H1 (cell line): Measurements from ENCODE around the gene HBB. TPM values are rescaled to one million over a fixed set of nuclear protein-coding genes. Genes with fewer than 3 reads are reported as not detected.

Source experiments
- CTCF ChIA-PET: fragments of 300-600 bp; sonication (Branson Sonifier 250); formaldehyde crosslinking; loops from one replicate; lab custom pipeline; 2021; ENCODE audit not compliant: partially characterized antibody; lab: Charles Lee
- POLR2A ChIA-PET: fragments of 300-600 bp; sonication (Branson Sonifier 250); formaldehyde crosslinking; loops from one replicate; lab custom pipeline; 2021; ENCODE audit warnings: inconsistent platforms; ENCODE audit not compliant: partially characterized antibody; lab: Charles Lee
- DNase-seq, 2 experiments: peaks; one replicate each; pipeline versions ENCODE4 v3.0.0 to v3.0.0-alpha.2; 2010 to 2022; ENCODE audit warnings: low spot score in 2 of 2, low read depth in 1 of 2, mixed read lengths in 1 of 2
- FAIRE-seq: peaks from 2 replicates; lab custom pipeline; 2011; peaks lifted over from hg19 to GRCh38; lab: Jason Lieb, UNC
- H2AFZ ChIP-seq: 2 replicates; pipeline ENCODE4 v1.8.1; 2012; ENCODE audit warnings: low read length, inconsistent platforms
- H2AK5ac ChIP-seq: 2 replicates; pipeline ENCODE4 v1.6.1; 2013; ENCODE audit warnings: low read depth, low read length
- H2BK120ac ChIP-seq: replicated peaks from 2 replicates; pipeline ENCODE3; 2013; ENCODE audit warnings: low read depth, low read length, inconsistent platforms
- H2BK12ac ChIP-seq: 2 replicates; pipeline ENCODE4 v1.6.1; 2013; ENCODE audit warnings: low read depth, low read length
- H2BK15ac ChIP-seq: 2 replicates; pipeline ENCODE4 v1.6.1; 2013; ENCODE audit warnings: low read length
- H2BK20ac ChIP-seq: 2 replicates; pipeline ENCODE4 v1.6.1; 2013; ENCODE audit warnings: low read length
- H2BK5ac ChIP-seq: 2 replicates; pipeline ENCODE4 v1.6.1; 2013; ENCODE audit warnings: low read depth, low read length
- H3K14ac ChIP-seq: 2 replicates; pipeline ENCODE4 v1.6.1; 2013; ENCODE audit warnings: inconsistent platforms; ENCODE audit not compliant: insufficient read length
- H3K18ac ChIP-seq: 2 replicates; pipeline ENCODE4 v1.6.1; 2013; ENCODE audit warnings: low read length; ENCODE audit errors: extremely low read depth
- H3K23ac ChIP-seq: 2 replicates; pipeline ENCODE4 v1.6.1; 2013; ENCODE audit warnings: inconsistent platforms; ENCODE audit not compliant: insufficient read length
- H3K23me2 ChIP-seq: 2 replicates; pipeline ENCODE4 v1.6.1; 2013; ENCODE audit warnings: low read depth, low read length
- H3K27ac ChIP-seq: 2 replicates; pipeline ENCODE4 v1.6.1; 2011; ENCODE audit warnings: low read depth, low read length, inconsistent platforms
- H3K27me3 ChIP-seq, 4 experiments: replicated peaks in 1 of 4; 1 replicate in 1 of 4; 2 replicates in 3 of 4; pipeline versions ENCODE4 v1.6.1 to v1.8.1; 2011 to 2013; ENCODE audit warnings: low read length in 3 of 4, mild to moderate bottlenecking in 3 of 4, inconsistent platforms in 2 of 4, mixed read lengths in 2 of 4, moderate library complexity in 1 of 4; ENCODE audit not compliant: control insufficient read depth in 3 of 4, insufficient read depth in 3 of 4; ENCODE audit errors: extremely low read depth in 1 of 4
- H3K36me3 ChIP-seq, 4 experiments: 2 replicates each; pipeline versions ENCODE4 v1.6.1 to v1.8.1; 2011 to 2013; ENCODE audit warnings: mild to moderate bottlenecking in 4 of 4, low read length in 3 of 4, moderate library complexity in 2 of 4, control low read depth in 1 of 4, inconsistent platforms in 1 of 4; ENCODE audit not compliant: insufficient read depth in 4 of 4, control insufficient read depth in 2 of 4
- H3K4ac ChIP-seq: replicated peaks from 2 replicates; pipeline ENCODE3; 2013; ENCODE audit warnings: low read length, low read depth, mixed read lengths, inconsistent platforms; ENCODE audit not compliant: insufficient read length
- H3K4me1 ChIP-seq, 4 experiments: replicated peaks in 1 of 4; 1 replicate in 1 of 4; 2 replicates in 3 of 4; pipeline versions ENCODE4 v1.6.1 to v1.8.1; 2011 to 2013; ENCODE audit warnings: low read length in 3 of 4, inconsistent platforms in 2 of 4, mixed read lengths in 1 of 4; ENCODE audit not compliant: insufficient read depth in 4 of 4, control insufficient read depth in 3 of 4
- H3K4me2 ChIP-seq, 2 experiments: 2 replicates each; pipeline versions ENCODE4 v1.6.1 to v1.8.1; 2011 to 2013; ENCODE audit warnings: low read depth in 2 of 2, low read length in 2 of 2, control low read depth in 1 of 2, inconsistent platforms in 1 of 2, mild to moderate bottlenecking in 1 of 2; ENCODE audit not compliant: insufficient read depth in 1 of 2
- H3K4me3 ChIP-seq, 4 experiments: fragments of 200-600, 300-600 bp in 1 of 4; sonication (generic), shearing (Covaris generic), sonication (Bioruptor Twin) in 1 of 4; 2 replicates each; pipeline versions ENCODE4 v1.5.1 to v1.8.1; 2011 to 2016; ENCODE audit warnings: low read length in 4 of 4, low read depth in 3 of 4, control low read depth in 2 of 4, inconsistent platforms in 2 of 4, mild to moderate bottlenecking in 2 of 4, mixed read lengths in 1 of 4, moderate library complexity in 1 of 4; ENCODE audit not compliant: insufficient read depth in 2 of 4; ENCODE audit errors: extremely low read depth in 1 of 4
- H3K56ac ChIP-seq: replicated peaks from 2 replicates; pipeline ENCODE3; 2013; ENCODE audit warnings: low read depth, mild to moderate bottlenecking, mixed read lengths, low read length, inconsistent platforms; ENCODE audit not compliant: insufficient read length
- H3K79me1 ChIP-seq: 2 replicates; pipeline ENCODE4 v1.6.1; 2013; ENCODE audit warnings: low read depth, low read length, control low read depth
- H3K79me2 ChIP-seq, 2 experiments: 2 replicates each; pipeline versions ENCODE4 v1.6.1 to v1.8.1; 2012 to 2013; ENCODE audit warnings: low read length in 2 of 2, mild to moderate bottlenecking in 2 of 2, inconsistent platforms in 1 of 2; ENCODE audit not compliant: insufficient read depth in 2 of 2, control insufficient read depth in 1 of 2
- H3K9ac ChIP-seq, 4 experiments: replicated peaks in 1 of 4; 1 replicate in 1 of 4; 2 replicates in 3 of 4; pipeline versions ENCODE4 v1.6.1 to v1.8.1; 2011 to 2013; ENCODE audit warnings: low read depth in 3 of 4, low read length in 3 of 4, control low read depth in 2 of 4, mild to moderate bottlenecking in 2 of 4, moderate library complexity in 2 of 4, inconsistent platforms in 1 of 4; ENCODE audit errors: extremely low read depth in 1 of 4
- H3K9me3 ChIP-seq, 2 experiments: 2 replicates each; pipeline versions ENCODE4 v1.6.1 to v1.8.1; 2012 to 2013; ENCODE audit warnings: mild to moderate bottlenecking in 2 of 2, moderate library complexity in 2 of 2, control low read depth in 1 of 2, inconsistent platforms in 1 of 2, low read depth in 1 of 2, low read length in 1 of 2, mixed read lengths in 1 of 2; ENCODE audit not compliant: insufficient read depth in 2 of 2
- H4K20me1 ChIP-seq, 2 experiments: replicated peaks in 1 of 2; 2 replicates each; pipeline versions ENCODE3 to v1.8.1; 2011 to 2013; ENCODE audit warnings: inconsistent platforms in 2 of 2, low read length in 2 of 2, mild to moderate bottlenecking in 1 of 2; ENCODE audit not compliant: insufficient read depth in 2 of 2, control insufficient read depth in 1 of 2
- H4K5ac ChIP-seq: 2 replicates; pipeline ENCODE4 v1.6.1; 2013; ENCODE audit warnings: low read length, low read depth, mixed read lengths, inconsistent platforms; ENCODE audit not compliant: insufficient read length
- H4K8ac ChIP-seq: 2 replicates; pipeline ENCODE4 v1.8.0; 2013; ENCODE audit warnings: mild to moderate bottlenecking, moderate library complexity, low read length, inconsistent platforms; ENCODE audit not compliant: insufficient read depth; ENCODE audit errors: extremely low read depth
- H4K91ac ChIP-seq: replicated peaks from 2 replicates; pipeline ENCODE3; 2013; ENCODE audit warnings: low read length, mixed read lengths, inconsistent platforms; ENCODE audit not compliant: insufficient read length
- EGR1 ChIP-seq: IDR thresholded peaks from 2 replicates; pipeline ENCODE4 v1.6.1; 2011; ENCODE audit warnings: low read depth, low read length, borderline replicate concordance
- WGBS, 2 experiments: shearing (Covaris generic) in 1 of 2; methylation state at CpG; one replicate each; pipeline versions ENCODE4 v1.1.6 to v1.1.7; 2013 to 2015; ENCODE audit warnings: low lambda C conversion rate in 2 of 2, mixed read lengths in 2 of 2, inconsistent platforms in 1 of 2, low coverage in 1 of 2, missing lambda C conversion rate in 1 of 2; ENCODE audit not compliant: insufficient replicate concordance in 2 of 2, insufficient coverage in 1 of 2, insufficient read length in 1 of 2; ENCODE audit errors: extremely low coverage in 1 of 2, missing lambda C conversion rate in 1 of 2; 5-methylcytosine and 5-hydroxymethylcytosine counted together
- polyA plus RNA-seq, 7 experiments: library from polyadenylated mRNA; depleted of rRNA in 3 of 7; stranded (reverse) in 5 of 7; unstranded in 2 of 7; fragments of >200 nt in 5 of 7; fragments of 200-250 nt in 2 of 7; gene quantifications; 1 replicate in 5 of 7; 2 replicates in 1 of 7; 4 replicates in 1 of 7; pipeline versions ENCODE4 v1.2.1 to v1.2.3, GENCODE V29; 2011 to 2013; ENCODE audit warnings: missing spikeins in 2 of 7, mixed read lengths in 2 of 7
- total RNA-seq: library from RNA; stranded (reverse); fragmentation: NEBNext Ultra II Directional; extraction: Animal tissue kit (Norgen Biotek cat#: 25700); gene quantifications from 2 replicates; pipeline ENCODE4 v1.2.1, GENCODE V29; 2021

The HBB gene
- total and polyA plus RNA-seq, 2 of the 8 experiments (the other 6 are each of a cell fraction or from before 2014, with no cell fraction given) = not detected

- Histone ChIP-seq H2AK5ac (no peak overlapping the region), H3K23ac (no peak overlapping the region), H2BK12ac (no peak overlapping the region), H3K14ac (no peak overlapping the region), H2BK20ac (no peak overlapping the region), H3K23me2 (no peaks in the 10 kb centered on the region), H3K27me3 (no peaks in the 10 kb centered on the region; a peak in 1 of 7 replicates), H3K36me3 (no peaks in the 10 kb centered on the region), H4K8ac (no peak overlapping the region), H2AFZ (no peak overlapping the region), H3K79me1 (no peaks in the 10 kb centered on the region), H4K20me1 (no peaks in the 10 kb centered on the region), H3K4me3 (no peak overlapping the region), H2BK120ac (no peak overlapping the region), H3K56ac (no peak overlapping the region), H3K4ac (no peak overlapping the region), H2BK15ac (no peak overlapping the region), H3K9ac (no peak overlapping the region), H3K9me3 (no peaks in the 10 kb centered on the region), H4K91ac (no peak overlapping the region), H3K27ac (no peak overlapping the region)
- WGBS, 2 experiments = 87% methylated on average over 6 of the region's 6 CpGs; no CpG with 5 or more reads in 1 of the 2 experiments
- CTCF ChIA-PET = interaction anchor here (1.3 to 1.9 kb wide), 2 partner anchors 13 to 44 kb away, joined by 3 to 4 read pairs; no protein-coding TSS in a partner anchor
- no peak for DNase-seq
- POLR2A ChIA-PET = no interaction called here
- no peak for TF ChIP-seq EGR1
- TF ChIP-seq, all 59 proteins: peak for 0
- no peaks in the 10 kb centered on the region for H3K79me2 ChIP-seq
- no peaks in the 10 kb centered on the region for H3K4me1 ChIP-seq
- H4K5ac ChIP-seq = no peak overlapping the region
- H3K4me2 ChIP-seq = no peak overlapping the region
- FAIRE-seq = no peak
- no peak overlapping the region for H3K18ac ChIP-seq
- no peak overlapping the region for H2BK5ac ChIP-seq
These were observed 20.1 kb upstream of the HBB start for GRCh38 chr11:5246772-5247471.
